Osteoblast (primary cell): Measurements from ENCODE around the gene TRPV3. TPM values are rescaled to one million over a fixed set of nuclear protein-coding genes. Genes with fewer than 3 reads are reported as not detected.

Source experiments
- DNase-seq: peaks from one replicate; pipeline ENCODE4 v3.0.0; 2011; ENCODE audit warnings: low spot score, mixed read lengths; ENCODE audit not compliant: insufficient read length; ENCODE audit errors: missing footprints
- H2AFZ ChIP-seq: 2 replicates; pipeline ENCODE4 v1.6.0; 2011; ENCODE audit warnings: mild to moderate bottlenecking, low read length
- H3K27ac ChIP-seq: 2 replicates; pipeline ENCODE4 v1.5.1; 2011; ENCODE audit warnings: mild to moderate bottlenecking, low read depth, low read length, moderate library complexity
- H3K27me3 ChIP-seq: 2 replicates; pipeline ENCODE4 v1.6.0; 2012; ENCODE audit warnings: mild to moderate bottlenecking, control low read depth, inconsistent platforms, low read length, moderate library complexity; ENCODE audit not compliant: insufficient read depth
- H3K36me3 ChIP-seq: 2 replicates; pipeline ENCODE4 v1.5.1; 2011; ENCODE audit warnings: mild to moderate bottlenecking, low read length, control low read depth, moderate library complexity; ENCODE audit not compliant: insufficient read depth
- H3K4me1 ChIP-seq: 2 replicates; pipeline ENCODE4 v1.5.1; 2011; ENCODE audit warnings: mild to moderate bottlenecking, low read length, control low read depth, moderate library complexity; ENCODE audit not compliant: insufficient read depth
- H3K4me2 ChIP-seq: 2 replicates; pipeline ENCODE4 v1.6.0; 2011; ENCODE audit warnings: mild to moderate bottlenecking, low read length; ENCODE audit not compliant: insufficient read depth
- H3K4me3 ChIP-seq: fragments of 200-600 bp; sonication (generic); 3 replicates; pipeline ENCODE4 v1.5.1; 2012; ENCODE audit warnings: mild to moderate bottlenecking, low read length, inconsistent platforms; ENCODE audit not compliant: insufficient read depth
- H3K79me2 ChIP-seq: 2 replicates; pipeline ENCODE4 v1.6.0; 2012; ENCODE audit warnings: mild to moderate bottlenecking, low read length, control low read depth, inconsistent platforms; ENCODE audit not compliant: insufficient read depth
- H3K9me3 ChIP-seq: 2 replicates; pipeline ENCODE4 v1.5.1; 2011; ENCODE audit warnings: low read depth, low read length, control low read depth
- H4K20me1 ChIP-seq: 2 replicates; pipeline ENCODE4 v1.6.0; 2012; ENCODE audit warnings: mild to moderate bottlenecking, low read length, control low read depth; ENCODE audit not compliant: insufficient read depth
- CTCF ChIP-seq: IDR thresholded peaks from 2 replicates; pipeline ENCODE4 v1.5.1; 2011; ENCODE audit warnings: mild to moderate bottlenecking, low read depth, low read length, moderate library complexity; ENCODE audit errors: extremely low read depth
- total RNA-seq: library from RNA; depleted of rRNA; stranded (reverse); fragments of >200 nt; gene quantifications from 2 replicates; pipeline ENCODE4 v1.2.3, GENCODE V29; 2012

The TRPV3 gene
- total RNA-seq, 1 donor, result 0.36 TPM

GRCh38 chr17:3600529-3601205, 43.1 kb upstream of the TRPV3 start:
- Histone ChIP-seq H2AFZ (no peak overlapping the region), H3K4me2 (no peak overlapping the region), H3K27ac (no peak overlapping the region), H3K4me3 (no peak overlapping the region), H3K79me2 (no peaks in the 10 kb centered on the region), H4K20me1 (peaks cover 3% of the 10 kb centered on the region), H3K27me3 (no peaks in the 10 kb centered on the region), H3K36me3 (no peaks in the 10 kb centered on the region), H3K9me3 (no peaks in the 10 kb centered on the region), H3K4me1 (peaks cover 4% of the 10 kb centered on the region)
- no peak for TF ChIP-seq CTCF
- peak; percentile 42 for DNase-seq

GRCh38 chr17:3598078-3598477, 40.5 kb upstream of the TRPV3 start:
- no peak overlapping the region for H3K27ac ChIP-seq
- DNase-seq, result no peak
- no peak overlapping the region for H2AFZ ChIP-seq
- no peaks in the 10 kb centered on the region for H3K9me3 ChIP-seq
- H3K27me3 ChIP-seq, result no peaks in the 10 kb centered on the region
- no peaks in the 10 kb centered on the region for H3K36me3 ChIP-seq
- no peak overlapping the region for H3K4me2 ChIP-seq
- no peaks in the 10 kb centered on the region for H3K4me1 ChIP-seq
- no peaks in the 10 kb centered on the region for H3K79me2 ChIP-seq
- TF ChIP-seq CTCF, result no peak
- no peak overlapping the region for H3K4me3 ChIP-seq
- peaks cover 1% of the 10 kb centered on the region for H4K20me1 ChIP-seq

GRCh38 chr17:3596804-3597464, 39.3 kb upstream of the TRPV3 start:
- no peaks in the 10 kb centered on the region for H3K36me3 ChIP-seq
- no peaks in the 10 kb centered on the region for H4K20me1 ChIP-seq
- no peak for TF ChIP-seq CTCF
- no peaks in the 10 kb centered on the region for H3K4me1 ChIP-seq
- no peak overlapping the region for H3K4me2 ChIP-seq
- no peak for DNase-seq
- H2AFZ ChIP-seq, result no peak overlapping the region
- no peak overlapping the region for H3K4me3 ChIP-seq
- H3K79me2 ChIP-seq, result no peaks in the 10 kb centered on the region
- H3K27ac ChIP-seq, result no peak overlapping the region
- no peaks in the 10 kb centered on the region for H3K27me3 ChIP-seq
- H3K9me3 ChIP-seq, result no peaks in the 10 kb centered on the region

GRCh38 chr17:3594976-3595375, 37.4 kb upstream of the TRPV3 start:
- no peaks in the 10 kb centered on the region for H3K36me3 ChIP-seq
- H4K20me1 ChIP-seq, result no peaks in the 10 kb centered on the region
- no peak overlapping the region for H3K4me3 ChIP-seq
- no peaks in the 10 kb centered on the region for H3K79me2 ChIP-seq
- H3K27ac ChIP-seq, result no peak overlapping the region
- TF ChIP-seq CTCF, result no peak
- DNase-seq, result no peak
- no peak overlapping the region for H2AFZ ChIP-seq
- H3K4me1 ChIP-seq, result no peaks in the 10 kb centered on the region
- H3K9me3 ChIP-seq, result no peaks in the 10 kb centered on the region
- H3K27me3 ChIP-seq, result no peaks in the 10 kb centered on the region
- H3K4me2 ChIP-seq, result no peak overlapping the region
